NB4 (cell line): ENCODE data around the gene SCAMP5.

Source experiments
- DNase-seq: peaks from one replicate; pipeline ENCODE4 v3.0.0; 2010; ENCODE audit warnings: low read depth
- H3K4me3 ChIP-seq: one replicate; pipeline ENCODE4 v1.5.1; 2011; ENCODE audit warnings: mild to moderate bottlenecking, low read depth, low read length, moderate library complexity
- CTCF ChIP-seq: IDR thresholded peaks from one replicate; pipeline ENCODE4 v1.5.1; 2012; ENCODE audit warnings: low read depth, low read length
- MAX ChIP-seq: IDR thresholded peaks from 2 replicates; pipeline ENCODE4 v1.6.1; 2011; ENCODE audit warnings: low read depth, low read length
- MYC ChIP-seq: IDR thresholded peaks from 2 replicates; pipeline ENCODE4 v1.6.1; 2011; ENCODE audit warnings: low read depth, low read length
- POLR2A ChIP-seq: IDR thresholded peaks from 2 replicates; pipeline ENCODE4 v1.6.1; 2011; ENCODE audit warnings: mild to moderate bottlenecking; ENCODE audit not compliant: insufficient read length; ENCODE audit errors: extremely low read depth

The SCAMP5 gene

GRCh38 chr15:75054172-75054897, 59.0 kb downstream of the SCAMP5 start:
- no peak for DNase-seq
- TF ChIP-seq POLR2A: no peak
- TF ChIP-seq MAX: no peak
- no peak for TF ChIP-seq CTCF
- TF ChIP-seq MYC: no peak
- H3K4me3 ChIP-seq: no peak overlapping the region

DNA sequence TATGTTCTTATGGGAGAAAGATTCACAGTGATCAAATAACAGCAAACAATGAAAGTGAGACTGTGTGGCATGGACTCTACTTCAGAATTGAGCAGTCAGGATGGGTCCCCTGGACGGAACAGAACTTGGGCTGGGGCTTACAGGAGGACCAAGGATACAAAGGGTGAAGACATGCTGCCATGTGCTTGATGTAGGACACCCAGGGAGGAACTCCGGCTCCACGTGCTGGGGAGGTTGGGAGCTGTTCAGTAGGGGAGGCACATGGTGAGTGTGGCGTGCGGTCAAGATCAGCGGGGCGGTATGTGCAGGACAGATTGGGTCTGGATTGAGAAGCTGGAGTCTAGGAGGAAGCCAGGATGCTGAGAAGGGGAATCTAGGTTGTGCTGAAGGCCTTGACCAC, 60.7 kb downstream of the SCAMP5 start:
- DNase-seq: no peak
- no peak overlapping the region for H3K4me3 ChIP-seq
- TF ChIP-seq MAX (no peak), POLR2A (no peak), CTCF (no peak), MYC (no peak)

DNA sequence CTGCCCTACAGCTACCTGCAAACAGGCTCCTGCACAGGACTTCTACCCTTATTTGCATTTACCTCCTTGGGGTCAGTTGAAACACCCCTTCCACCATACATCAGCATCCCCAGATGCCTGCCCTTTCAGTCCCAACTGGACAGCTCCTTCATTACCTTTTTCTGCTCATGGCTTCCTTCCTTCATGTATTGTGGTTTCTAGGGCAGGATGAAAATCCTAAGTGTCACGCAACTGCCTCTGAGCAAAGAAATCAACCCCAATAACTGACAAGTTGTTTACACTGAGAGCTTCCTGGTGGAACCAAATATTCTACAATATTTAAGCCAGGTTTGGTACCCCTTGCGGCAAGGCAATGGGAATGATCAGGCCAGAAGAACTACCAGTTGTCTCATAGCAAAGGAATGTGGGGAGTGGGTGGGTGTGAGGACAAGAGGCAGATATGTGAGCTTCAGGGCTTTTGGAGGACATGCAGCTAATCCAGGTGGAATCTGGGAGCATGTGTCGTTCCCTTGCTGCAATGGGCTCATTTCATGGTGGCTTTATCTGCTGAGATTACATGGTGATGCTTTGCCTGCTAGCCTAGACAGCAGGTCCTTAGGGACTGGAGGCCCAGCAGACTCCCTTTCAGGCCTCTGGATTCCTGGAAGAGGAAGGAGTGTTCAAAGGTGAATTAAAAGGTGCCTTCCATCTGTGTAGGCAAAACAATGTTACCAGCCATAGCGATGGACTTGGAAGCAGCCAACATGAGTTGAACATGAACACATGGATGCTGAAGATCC, 63.0 kb downstream of the SCAMP5 start:
- no peak overlapping the region for H3K4me3 ChIP-seq
- peak; percentile 51 for DNase-seq
- no peak for TF ChIP-seq MAX
- no peak for TF ChIP-seq POLR2A
- no peak for TF ChIP-seq MYC
- no peak for TF ChIP-seq CTCF

DNA sequence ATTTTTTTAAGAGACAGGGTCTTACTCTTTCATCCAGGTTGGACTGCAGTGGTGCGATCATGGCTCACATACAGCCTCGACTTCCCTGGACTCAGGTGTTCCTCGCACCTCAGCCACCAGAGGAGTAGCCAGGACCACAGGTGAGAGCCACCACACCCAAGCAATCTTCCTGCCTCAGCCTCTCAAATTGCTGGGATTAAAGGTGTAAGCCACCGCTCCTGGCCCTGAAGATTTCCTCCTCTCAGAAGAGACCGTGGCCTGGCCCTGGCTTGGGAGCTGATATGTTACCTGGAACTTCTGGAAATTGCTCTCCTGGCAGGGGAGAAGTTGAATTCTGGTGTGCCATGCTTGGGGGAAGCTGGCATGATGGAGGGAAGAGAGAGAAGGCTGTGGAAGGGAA, 64.2 kb downstream of the SCAMP5 start:
- DNase-seq: no peak
- no peak overlapping the region for H3K4me3 ChIP-seq
- no peak for TF ChIP-seq MAX
- TF ChIP-seq MYC: no peak
- TF ChIP-seq CTCF: no peak
- no peak for TF ChIP-seq POLR2A

- no peak overlapping the region for H3K4me3 ChIP-seq
- peak; percentile 92 for DNase-seq
- TF ChIP-seq CTCF: no peak
- no peak for TF ChIP-seq POLR2A
- peak; percentile 8; the same call in 1 of the 2 replicates for TF ChIP-seq MYC
Measured at GRCh38 chr15:75061272-75061671, 65.9 kb downstream of the SCAMP5 start.
